A549 (cell line): ENCODE data around the gene DDX59. TPM values are rescaled to one million over a fixed set of nuclear protein-coding genes. Genes with fewer than 3 reads are reported as not detected.

Experiments used
- ATAC-seq, 2 experiments: fragments of 200-7000 bp in 1 of 2; fragments of >200 bp in 1 of 2; cut with Nextera tagmentation in 1 of 2; cut with Tn5 transposase in 1 of 2; 3 replicates each; pipeline versions ENCODE4 v1.8.0 to v1.9.1; 2018 to 2020; ENCODE audit warnings: mild to moderate bottlenecking in 1 of 2, moderate library complexity in 1 of 2
- CTCF ChIA-PET: fragments of 300-600 bp; sonication (Branson Sonifier 250); formaldehyde crosslinking; extraction: SDS; loops from one replicate; lab custom pipeline; 2021; ENCODE audit warnings: antibody characterized with exemption, inconsistent platforms; lab: Yijun Ruan, JAX
- POLR2A ChIA-PET: fragments of 350-600 bp; formaldehyde crosslinking; extraction: SDS; loops from one replicate; lab custom pipeline; 2021; ENCODE audit warnings: antibody characterized with exemption, inconsistent platforms; lab: Yijun Ruan, JAX
- DNase-seq, 2 experiments: peaks; one replicate each; pipeline versions ENCODE4 v3.0.0 to v3.0.0-alpha.2; 2011 to 2016; ENCODE audit warnings: low read depth in 1 of 2, low spot score in 1 of 2
- FAIRE-seq: peaks from 2 replicates; lab custom pipeline; 2011; peaks lifted over from hg19 to GRCh38; lab: Jason Lieb, UNC
- H3K27ac ChIP-seq, 2 experiments: fragments of >200 bp; sonication (Bioruptor Twin); formaldehyde crosslinking; 3 replicates each; pipeline ENCODE4 v1.5.1; 2016 to 2017
- H3K4me1 ChIP-seq: fragments of >200 bp; sonication (Bioruptor Twin); formaldehyde crosslinking; 3 replicates; pipeline ENCODE4 v1.6.1; 2016
- H3K4me2 ChIP-seq: fragments of >200 bp; sonication (Bioruptor Twin); formaldehyde crosslinking; 3 replicates; pipeline ENCODE4 v1.6.1; 2016
- H3K4me3 ChIP-seq: fragments of >200 bp; sonication (Bioruptor Twin); formaldehyde crosslinking; 3 replicates; pipeline ENCODE4 v1.5.1; 2016
- H3K9me3 ChIP-seq: fragments of >200 bp; sonication (Bioruptor Twin); formaldehyde crosslinking; 3 replicates; pipeline ENCODE4 v1.6.1; 2016
- ATOH8 ChIP-seq: fragments of 250-450 bp; sonication (Bioruptor Pico); IDR thresholded peaks from 2 replicates; pipeline ENCODE4 v1.5.0; 2020; ENCODE audit warnings: low read depth, mild to moderate bottlenecking, moderate library complexity
- BCL3 ChIP-seq: fragments of >200 bp; sonication (Bioruptor Twin); formaldehyde crosslinking; IDR thresholded peaks from 3 replicates; pipeline ENCODE4 v1.6.1; 2016
- BHLHE40 ChIP-seq: IDR thresholded peaks from 2 replicates; pipeline ENCODE4 v1.6.1; 2012; ENCODE audit warnings: low read depth, low read length, inconsistent platforms
- CHD4 ChIP-seq: fragments of 200-600 bp; sonication (generic); IDR thresholded peaks from 2 replicates; pipeline ENCODE4 v1.6.1; 2016; ENCODE audit warnings: antibody characterized with exemption, mild to moderate bottlenecking, borderline replicate concordance
- CTCF ChIP-seq: fragments of >200 bp; sonication (Bioruptor Twin); formaldehyde crosslinking; IDR thresholded peaks from 3 replicates; pipeline ENCODE4 v1.5.1; 2016
- E2F6 ChIP-seq: IDR thresholded peaks from 2 replicates; pipeline ENCODE4 v1.6.1; 2012; ENCODE audit warnings: low read depth, borderline replicate concordance
- EHF ChIP-seq: fragments of 250-450 bp; sonication (Bioruptor Pico); IDR thresholded peaks from 2 replicates; pipeline ENCODE4 v1.5.0; 2020; ENCODE audit warnings: mild to moderate bottlenecking
- EP300 ChIP-seq, 2 experiments: fragments of >200 bp; sonication (Bioruptor Twin); formaldehyde crosslinking; IDR thresholded peaks; 2 replicates in 1 of 2; 3 replicates in 1 of 2; pipeline ENCODE4 v1.6.1; 2016 to 2017
- HEYL ChIP-seq: fragments of 250-450 bp; sonication (Bioruptor Pico); IDR thresholded peaks from 2 replicates; pipeline ENCODE4 v1.8.0; 2021; ENCODE audit warnings: mild to moderate bottlenecking, moderate library complexity
- HMGXB4 ChIP-seq: fragments of 250-450 bp; sonication (Bioruptor Pico); IDR thresholded peaks from 2 replicates; pipeline ENCODE4 v1.5.0; 2021; ENCODE audit warnings: mild to moderate bottlenecking, moderate library complexity, borderline replicate concordance
- JUNB ChIP-seq: fragments of >200 bp; sonication (Bioruptor Twin); formaldehyde crosslinking; IDR thresholded peaks from 2 replicates; pipeline ENCODE4 v1.6.1; 2016
- KDM5A ChIP-seq: fragments of 200-600 bp; sonication (generic); IDR thresholded peaks from 2 replicates; pipeline ENCODE4 v1.6.1; 2016; ENCODE audit warnings: antibody characterized with exemption, mild to moderate bottlenecking
- MAFK ChIP-seq: fragments of 450-650 bp; IDR thresholded peaks from 2 replicates; pipeline ENCODE4 v1.6.1; 2014; ENCODE audit not compliant: partially characterized antibody
- MAX ChIP-seq: IDR thresholded peaks from 2 replicates; pipeline ENCODE4 v1.6.1; 2012
- MAZ ChIP-seq: fragments of 150-350 bp; IDR thresholded peaks from 2 replicates; pipeline ENCODE4 v1.6.1; 2014; ENCODE audit warnings: antibody characterized with exemption, low read depth, low read length, borderline replicate concordance
- MYC ChIP-seq: IDR thresholded peaks from 2 replicates; pipeline ENCODE4 v1.6.1; 2012; ENCODE audit warnings: mild to moderate bottlenecking, inconsistent platforms, low read length, improper control_type of control experiment, borderline replicate concordance
- PBX3 ChIP-seq: IDR thresholded peaks from 2 replicates; pipeline ENCODE4 v1.6.1; 2012
- POLR2A ChIP-seq: IDR thresholded peaks from 2 replicates; pipeline ENCODE4 v1.6.1; 2012; ENCODE audit warnings: mild to moderate bottlenecking, low read length
- RARB ChIP-seq: fragments of 250-450 bp; sonication (Bioruptor Pico); IDR thresholded peaks from 2 replicates; pipeline ENCODE4 v1.8.0; 2021; ENCODE audit warnings: mild to moderate bottlenecking, moderate library complexity
- TP53 ChIP-seq: fragments of 250-450 bp; sonication (Bioruptor Pico); IDR thresholded peaks from 2 replicates; pipeline ENCODE4 v1.5.0; 2021; ENCODE audit warnings: mild to moderate bottlenecking, moderate library complexity
- ZC3H11A ChIP-seq: fragments of 450-650 bp; IDR thresholded peaks from 2 replicates; pipeline ENCODE4 v1.6.1; 2014; ENCODE audit warnings: antibody characterized with exemption, mild to moderate bottlenecking
- ZNF302 ChIP-seq: fragments of 250-450 bp; sonication (Bioruptor Pico); IDR thresholded peaks from 2 replicates; pipeline ENCODE4 v1.9.0; 2021; ENCODE audit warnings: inconsistent platforms, mild to moderate bottlenecking, moderate library complexity
- WGBS: methylation state at CpG from one replicate; pipeline ENCODE4 v1.1.6; 2017; ENCODE audit errors: missing lambda C conversion rate; 5-methylcytosine and 5-hydroxymethylcytosine counted together
- polyA plus RNA-seq, 4 experiments: library from polyadenylated mRNA; depleted of rRNA in 3 of 4; stranded (reverse); fragments of >200 nt; fragmentation: RNase III in 1 of 4; extraction: RNeasy Plus Mini Kit Qiagen cat#74134 plus additional on column Dnase treatment in 1 of 4; gene quantifications; 2 replicates in 3 of 4; 3 replicates in 1 of 4; pipeline ENCODE4 v1.2.3, GENCODE V29; 2011 to 2017

Gene DDX59
- polyA plus RNA-seq, 2 of the 4 experiments (the other 2 are of a cell fraction) = 16.6 to 42.9 TPM

- no peak overlapping the region for H3K27ac ChIP-seq
- H3K4me1 ChIP-seq = no peaks in the 10 kb centered on the region
- H3K4me3 ChIP-seq = no peak overlapping the region
- POLR2A ChIA-PET = no interaction called here
- ATAC-seq (no peak), FAIRE-seq (no peak), DNase-seq (no peak)
- 62% methylated on average over 2 of the region's 2 CpGs for WGBS
- no peaks in the 10 kb centered on the region for H3K9me3 ChIP-seq
- TF ChIP-seq MAZ (no peak), MAX (no peak), BCL3 (no peak), HEYL (CRISPR knock-in tag) (no peak), MYC (no peak), CHD4 (no peak), EHF (CRISPR knock-in tag) (no peak), EP300 (IDR thresholded peaks at IDR 0.05) (no peak)
- CTCF ChIA-PET = interaction anchor here (0.9 to 1.4 kb wide), 3 partner anchors 15 to 69 kb away, joined by 3 read pairs; no protein-coding TSS in a partner anchor
- no peak overlapping the region for H3K4me2 ChIP-seq
These were observed 44.9 kb upstream of the DDX59 start for GRCh38 chr1:200714504-200715187.

- no peak for ATAC-seq
- Histone ChIP-seq H3K9me3 (no peaks in the 10 kb centered on the region), H3K4me1 (peaks cover 8% of the 10 kb centered on the region; the same call in 2 of the 3 replicates), H3K4me3 (no peak overlapping the region), H3K27ac (no peak overlapping the region), H3K4me2 (no peak overlapping the region)
- ChIA-PET CTCF (interaction anchor here (0.7 to 1.6 kb wide), 2 partner anchors 88 to 315 kb away, joined by 3 to 4 read pairs; no protein-coding TSS in a partner anchor), POLR2A (interaction anchor here (1.0 kb wide), 1 partner anchor 29 kb away, joined by 3 read pairs; no protein-coding TSS in a partner anchor)
- FAIRE-seq = no peak
- 83% methylated on average over 2 of the region's 2 CpGs for WGBS
- no peak for DNase-seq
- TF ChIP-seq ZNF302 (CRISPR knock-in tag) (no peak), HMGXB4 (CRISPR knock-in tag) (no peak), JUNB (no peak), KDM5A (no peak), MAZ (no peak), MAX (no peak), TP53 (CRISPR knock-in tag) (no peak), MAFK (no peak), ATOH8 (CRISPR knock-in tag) (no peak), PBX3 (no peak), CHD4 (no peak), E2F6 (no peak), RARB (CRISPR knock-in tag) (no peak), ZC3H11A (no peak), CTCF (no peak), POLR2A (no peak), BHLHE40 (no peak), BCL3 (no peak)
These were observed 40.5 kb upstream of the DDX59 start for GRCh38 chr1:200710166-200710565.
